ENCODE results near the gene ZNF384. TPM values are rescaled to one million over a fixed set of nuclear protein-coding genes. Genes with fewer than 3 reads are reported as not detected.

The ZNF384 gene
- total RNA-seq, 1 donor from 2014 or later = 79.6 TPM

- Mint-ChIP-seq H3K27me3 (ENCODE audit: insufficient read depth) (peaks cover 10% of the 10 kb centered on the region), H3K4me3 (no peak overlapping the region), H3K36me3 (ENCODE audit: low read depth) (peaks cover 11% of the 10 kb centered on the region), H3K9me3 (peaks cover 21% of the 10 kb centered on the region), H3K27ac (no peak overlapping the region), H3K4me1 (ENCODE audit: low read depth) (peaks cover 15% of the 10 kb centered on the region)
- no peak for DNase-seq (ENCODE audit: low spot score)
- intact Hi-C loops (cut with micrococcal nuclease) = no loop called here
Measured at GRCh38 chr12:6640497-6640896, 48.7 kb downstream of the ZNF384 start.

DNA sequence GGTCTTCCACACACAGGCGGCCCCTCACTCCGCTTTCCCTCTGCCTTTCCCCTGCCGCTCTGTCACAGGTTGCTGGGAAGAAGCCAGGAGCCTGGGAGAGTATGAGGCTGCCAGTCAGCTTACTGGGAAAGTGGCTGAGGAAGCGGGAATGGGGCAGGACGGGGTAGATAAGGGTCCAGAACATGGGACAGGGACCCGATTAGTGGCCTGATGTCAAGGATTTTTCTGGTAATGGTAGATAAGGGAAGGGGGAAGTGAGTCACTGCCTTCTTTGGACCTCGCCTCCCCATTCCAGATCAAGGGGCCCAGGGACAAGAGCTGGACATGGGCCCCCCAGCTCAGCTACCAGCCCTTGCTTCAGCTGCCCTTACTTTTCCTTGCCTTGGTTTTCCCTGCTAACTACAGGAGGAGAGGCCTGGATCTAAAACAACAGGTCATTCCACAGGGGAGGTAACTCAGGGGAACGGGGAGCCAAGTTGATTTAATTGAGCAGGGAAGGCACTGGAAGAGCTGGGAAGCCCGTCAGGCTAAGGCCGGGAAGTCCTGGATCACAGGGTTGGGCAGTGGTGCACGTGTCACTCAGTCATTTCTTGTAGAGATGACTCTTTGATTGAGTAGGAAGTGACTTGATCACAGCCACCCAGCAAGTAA lies 49.9 kb downstream of the ZNF384 start:
- Mint-ChIP-seq H3K9me3 (peaks cover 13% of the 10 kb centered on the region), H3K36me3 (ENCODE audit: low read depth) (peaks cover 6% of the 10 kb centered on the region), H3K4me3 (no peak overlapping the region), H3K27ac (no peak overlapping the region), H3K4me1 (ENCODE audit: low read depth) (peaks cover 19% of the 10 kb centered on the region), H3K27me3 (ENCODE audit: insufficient read depth) (peaks cover 8% of the 10 kb centered on the region)
- intact Hi-C loops (cut with micrococcal nuclease) = no loop called here
- DNase-seq (ENCODE audit: low spot score) = no peak

- peaks cover 4% of the 10 kb centered on the region for H3K9me3 Mint-ChIP-seq
- H3K27me3 Mint-ChIP-seq (ENCODE audit: insufficient read depth) = peaks cover 8% of the 10 kb centered on the region
- H3K4me3 Mint-ChIP-seq = no peak overlapping the region
- no peak overlapping the region for H3K27ac Mint-ChIP-seq
- no peak for DNase-seq (ENCODE audit: low spot score)
- peaks cover 2% of the 10 kb centered on the region for H3K36me3 Mint-ChIP-seq (ENCODE audit: low read depth)
- H3K4me1 Mint-ChIP-seq (ENCODE audit: low read depth) = peaks cover 22% of the 10 kb centered on the region
- intact Hi-C loops (cut with micrococcal nuclease) = no loop called here
Measured at GRCh38 chr12:6638305-6638704, 50.9 kb downstream of the ZNF384 start.

GRCh38 chr12:6635856-6636531 lies 53.2 kb downstream of the ZNF384 start, which contains the start of gene LPAR5:
TSS of gene LPAR5 (minus strand) at chr12:6635959. CDS start at chr12:6621248, 14,711 bp downstream.
- H3K4me3 Mint-ChIP-seq = peak within 1 kb of the TSS; percentile 61
- H3K4me1 Mint-ChIP-seq (ENCODE audit: low read depth) = peaks cover 43% of the 10 kb centered on the region
- intact Hi-C loops (cut with micrococcal nuclease) = loop anchor here (1.0 kb wide), 2 partner anchors 9 to 27 kb away; partner anchors contain the start of gene ING4
- H3K27ac Mint-ChIP-seq = peak within 1 kb of the TSS; percentile 55
- no peaks in the 10 kb centered on the region for H3K36me3 Mint-ChIP-seq (ENCODE audit: low read depth)
- H3K27me3 Mint-ChIP-seq (ENCODE audit: insufficient read depth) = peaks cover under 1% of the 10 kb centered on the region
- DNase-seq (ENCODE audit: low spot score) = no peak
- no peaks in the 10 kb centered on the region for H3K9me3 Mint-ChIP-seq

DNA sequence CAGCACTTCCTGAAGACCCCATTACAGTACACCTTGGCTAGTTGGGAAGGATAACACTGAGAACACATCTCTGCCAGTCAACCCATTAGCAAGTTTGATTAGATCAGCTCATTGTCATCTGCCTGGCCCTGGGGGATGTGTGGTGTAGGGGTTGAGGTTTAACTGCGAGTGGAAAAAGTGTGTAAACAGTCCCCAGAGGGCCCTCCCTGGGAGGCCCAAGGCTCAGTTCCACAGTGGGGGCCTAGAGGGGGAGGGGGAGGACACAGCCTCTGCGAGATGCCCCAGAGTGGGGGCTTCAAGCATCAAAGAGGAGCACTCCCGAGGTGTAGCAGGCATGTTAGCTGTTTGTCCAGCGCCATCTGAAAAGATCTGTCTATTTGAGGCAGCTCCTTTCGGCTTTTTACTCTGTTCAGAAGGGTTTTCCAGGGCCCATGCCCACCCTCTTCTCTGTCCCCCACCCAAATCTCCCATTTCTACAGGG lies 53.8 kb downstream of the ZNF384 start:
- Mint-ChIP-seq H3K4me3 (peak overlapping the region; percentile 61), H3K9me3 (no peaks in the 10 kb centered on the region), H3K4me1 (ENCODE audit: low read depth) (peaks cover 48% of the 10 kb centered on the region), H3K27me3 (ENCODE audit: insufficient read depth) (no peaks in the 10 kb centered on the region), H3K36me3 (ENCODE audit: low read depth) (no peaks in the 10 kb centered on the region), H3K27ac (peak overlapping the region; percentile 27)
- intact Hi-C loops (cut with micrococcal nuclease) = loop anchor here (1.0 kb wide), 2 partner anchors 8 to 28 kb away; partner anchors contain the start of gene ING4
- DNase-seq (ENCODE audit: low spot score) = peak; percentile 31

GRCh38 chr12:6632026-6632983 lies 56.9 kb downstream of the ZNF384 start:
- peak; percentile 46 for DNase-seq (ENCODE audit: low spot score)
- H3K9me3 Mint-ChIP-seq = no peaks in the 10 kb centered on the region
- no peaks in the 10 kb centered on the region for H3K27me3 Mint-ChIP-seq (ENCODE audit: insufficient read depth)
- H3K36me3 Mint-ChIP-seq (ENCODE audit: low read depth) = no peaks in the 10 kb centered on the region
- H3K27ac Mint-ChIP-seq = peak overlapping the region; percentile 96
- peaks cover 60% of the 10 kb centered on the region for H3K4me1 Mint-ChIP-seq (ENCODE audit: low read depth)
- peak overlapping the region; percentile 67 for H3K4me3 Mint-ChIP-seq
- intact Hi-C loops (cut with micrococcal nuclease) = loop anchor here (2.0 kb wide), 1 partner anchor 24 kb away; no protein-coding TSS in a partner anchor

- H3K27me3 Mint-ChIP-seq (ENCODE audit: insufficient read depth) = no peaks in the 10 kb centered on the region
- peak overlapping the region; percentile 96 for H3K27ac Mint-ChIP-seq
- H3K36me3 Mint-ChIP-seq (ENCODE audit: low read depth) = no peaks in the 10 kb centered on the region
- H3K4me1 Mint-ChIP-seq (ENCODE audit: low read depth) = peaks cover 63% of the 10 kb centered on the region
- DNase-seq (ENCODE audit: low spot score) = no peak
- no peaks in the 10 kb centered on the region for H3K9me3 Mint-ChIP-seq
- intact Hi-C loops (cut with micrococcal nuclease) = no loop called here
- peak overlapping the region; percentile 67 for H3K4me3 Mint-ChIP-seq
Measured at GRCh38 chr12:6631549-6631961, 57.6 kb downstream of the ZNF384 start.

GRCh38 chr12:6630736-6631135 lies 58.4 kb downstream of the ZNF384 start:
- Mint-ChIP-seq H3K4me1 (ENCODE audit: low read depth) (peaks cover 59% of the 10 kb centered on the region), H3K9me3 (no peaks in the 10 kb centered on the region)
- intact Hi-C loops (cut with micrococcal nuclease) = no loop called here

DNA sequence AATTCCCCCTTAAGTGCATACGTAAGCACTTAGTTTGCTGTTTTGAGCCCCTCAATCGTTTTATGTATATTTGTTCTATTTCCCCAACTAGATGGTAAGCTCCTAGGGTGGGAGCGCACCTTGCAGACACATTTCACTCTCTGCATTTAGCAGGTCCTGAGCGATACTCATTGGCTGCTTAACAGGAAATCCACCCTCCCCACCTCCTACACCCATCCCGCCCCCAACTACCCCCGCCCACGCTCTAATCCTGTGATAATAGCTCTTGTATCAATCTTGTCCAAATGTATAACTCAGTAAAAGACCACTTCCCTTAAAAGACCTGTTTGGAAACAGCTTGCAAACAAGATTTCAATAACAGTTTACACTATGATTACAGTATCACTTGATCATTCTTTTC lies 61.6 kb downstream of the ZNF384 start:
- Mint-ChIP-seq H3K4me3 (peak overlapping the region; percentile 84), H3K4me1 (ENCODE audit: low read depth) (peaks cover 44% of the 10 kb centered on the region), H3K27me3 (ENCODE audit: insufficient read depth) (no peaks in the 10 kb centered on the region), H3K9me3 (no peaks in the 10 kb centered on the region), H3K27ac (peak overlapping the region; percentile 77), H3K36me3 (ENCODE audit: low read depth) (no peaks in the 10 kb centered on the region)
- intact Hi-C loops (cut with micrococcal nuclease) = loop anchor here (1.0 kb wide), 1 partner anchor 8 kb away; the partner anchor contains the start of gene LPAR5
- no peak for DNase-seq (ENCODE audit: low spot score)

More at GRCh38 chr12:6630736-6631135, 58.4 kb downstream of the ZNF384 start:
- no peak for DNase-seq (ENCODE audit: low spot score)
- no peaks in the 10 kb centered on the region for H3K27me3 Mint-ChIP-seq (ENCODE audit: insufficient read depth)
- peak overlapping the region; percentile 96 for H3K27ac Mint-ChIP-seq
- H3K36me3 Mint-ChIP-seq (ENCODE audit: low read depth) = no peaks in the 10 kb centered on the region
- peak overlapping the region; percentile 67 for H3K4me3 Mint-ChIP-seq

- DNase-seq (ENCODE audit: low spot score) = no peak
- Mint-ChIP-seq H3K4me3 (no peak overlapping the region), H3K4me1 (ENCODE audit: low read depth) (peaks cover 36% of the 10 kb centered on the region), H3K9me3 (no peaks in the 10 kb centered on the region), H3K27me3 (ENCODE audit: insufficient read depth) (no peaks in the 10 kb centered on the region), H3K27ac (no peak overlapping the region), H3K36me3 (ENCODE audit: low read depth) (no peaks in the 10 kb centered on the region)
- intact Hi-C loops (cut with micrococcal nuclease) = loop anchor here (1.0 kb wide), 1 partner anchor 9 kb away; the partner anchor contains the start of gene LPAR5
Measured at GRCh38 chr12:6626654-6627283, 62.4 kb downstream of the ZNF384 start.

DNA sequence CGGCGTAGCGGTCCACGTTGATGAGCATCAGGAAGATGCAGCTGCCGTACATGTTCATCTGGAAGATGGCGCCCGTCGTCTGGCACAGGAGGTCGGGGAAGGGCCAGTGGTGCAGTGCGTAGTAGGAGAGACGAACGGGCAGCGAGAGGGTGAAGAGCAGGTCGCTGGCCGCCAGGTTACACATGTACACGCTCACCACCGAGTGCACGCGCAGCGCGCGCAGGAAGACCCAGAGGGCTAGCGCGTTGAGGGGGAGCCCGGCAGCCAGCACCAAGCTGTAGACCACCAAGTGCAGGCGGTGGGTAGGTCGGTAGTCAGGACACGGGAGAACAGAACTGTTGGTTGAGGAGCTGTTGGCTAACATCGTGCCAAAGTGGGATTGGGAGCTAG lies 68.3 kb downstream of the ZNF384 start:
- intact Hi-C loops (cut with micrococcal nuclease) = loop anchor here (1.0 kb wide), 1 partner anchor 63 kb away; no protein-coding TSS in a partner anchor
- Mint-ChIP-seq H3K4me3 (peak overlapping the region; percentile 51), H3K9me3 (no peaks in the 10 kb centered on the region), H3K27me3 (ENCODE audit: insufficient read depth) (no peaks in the 10 kb centered on the region), H3K4me1 (ENCODE audit: low read depth) (peaks cover 9% of the 10 kb centered on the region), H3K27ac (peak overlapping the region; percentile 52), H3K36me3 (ENCODE audit: low read depth) (no peaks in the 10 kb centered on the region)
- DNase-seq (ENCODE audit: low spot score) = no peak
